Mammary epithelial cell (primary cell): ENCODE data around the gene TRIM68.

Experiments used
- CTCF ChIP-seq, 2 donors: IDR thresholded peaks in 1 of 2; conservative IDR thresholded peaks in 1 of 2; 2 replicates each; pipeline ENCODE4 v1.5.1; 2011 to 2012; ENCODE audit warnings: inconsistent platforms in 2 of 2, low read length in 2 of 2, mild to moderate bottlenecking in 2 of 2, control low read depth in 1 of 2, low read depth in 1 of 2; ENCODE audit not compliant: insufficient read depth in 1 of 2; ENCODE audit errors: extremely low read depth in 1 of 2
- EZH2 ChIP-seq: IDR thresholded peaks from 2 replicates; pipeline ENCODE4 v1.6.1; 2012; ENCODE audit warnings: low read length, inconsistent platforms, borderline replicate concordance

- TF ChIP-seq CTCF (conservative IDR thresholded peaks at IDR 0.05 in 1 of 2, IDR thresholded peaks at IDR 0.05 in 1 of 2; ENCODE audit: extremely low read depth in 1 of 2, insufficient read depth in 1 of 2, low read depth in 1 of 2, low read length in 2 of 2) (no peak), EZH2 (no peak)
Measured at GRCh38 chr11:4643076-4643475, 35.0 kb upstream of the TRIM68 start.
